Stimulated activated CD8-positive, alpha-beta memory T cell treated with anti-CD3 and anti-CD28 coated beads, Interleukin-4, amount 100 ng/mL, for 24 hours (primary cell): ENCODE data around the gene LRRTM4.
"Not testable (repeated sequence)": the region's sequence is repeated elsewhere in the genome, so short reads cannot be mapped to it uniquely, and the experiment has no call there.

Source experiments
- DNase-seq: peaks from one replicate; pipeline ENCODE4 v3.0.0-alpha.2; 2020; ENCODE audit warnings: low read depth

LRRTM4 gene

DNA sequence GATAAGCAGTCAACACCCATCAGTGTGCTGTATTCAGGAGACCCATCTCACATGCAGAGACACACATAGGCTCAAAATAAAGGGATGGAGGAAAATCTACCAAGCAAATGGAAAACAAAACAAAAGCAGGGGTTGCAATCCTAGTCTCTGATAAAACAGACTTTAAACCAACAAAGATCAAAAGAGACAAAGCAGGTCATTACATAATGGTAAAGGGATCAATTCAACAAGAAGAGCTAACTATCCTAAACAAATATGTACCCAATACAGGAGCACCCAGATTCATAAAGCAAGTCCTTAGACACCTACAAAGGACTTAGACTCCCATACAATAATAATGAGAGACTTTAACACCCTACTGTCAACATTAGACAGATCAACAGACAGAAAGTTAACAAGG, 358.2 kb downstream of the LRRTM4 start:
- DNase-seq: not testable (repeated sequence)

DNA sequence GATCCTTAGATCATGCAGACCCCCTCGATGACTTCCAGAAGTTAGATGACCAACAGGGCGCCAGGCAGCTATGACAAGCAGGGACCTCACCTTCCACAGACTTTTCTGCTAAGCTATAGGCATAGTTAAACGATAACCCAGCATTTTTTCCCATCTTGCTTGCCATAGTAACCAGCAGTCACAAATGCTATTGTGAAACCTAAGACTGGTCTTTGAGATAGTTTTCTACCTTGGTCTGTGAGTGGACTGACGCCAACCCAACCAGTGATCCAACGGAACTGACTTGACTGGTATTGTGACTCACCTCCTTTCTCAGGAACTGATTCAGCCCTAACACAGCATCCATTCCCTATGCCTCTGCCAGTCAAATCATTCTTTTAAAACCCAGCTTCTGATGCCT, 361.2 kb downstream of the LRRTM4 start:
- DNase-seq: no peak

DNA sequence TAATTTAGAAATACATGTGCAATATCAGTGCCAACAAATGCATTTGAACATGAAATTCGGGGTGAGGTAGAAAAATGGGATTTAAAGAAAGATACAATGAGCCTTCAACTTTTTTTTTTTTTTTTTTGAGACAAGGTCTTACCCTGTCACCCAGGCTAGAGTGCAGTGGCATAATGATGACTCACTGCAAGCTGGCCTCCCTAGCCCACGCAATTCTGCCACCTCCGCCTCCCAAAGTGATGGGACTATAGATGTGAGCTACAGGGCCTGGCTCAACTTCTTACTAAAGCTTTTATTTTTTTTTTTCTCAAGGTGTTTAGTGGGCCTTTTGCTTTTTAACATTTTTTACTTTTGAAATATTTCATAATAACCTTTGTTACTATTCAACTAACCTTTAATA, 365.6 kb downstream of the LRRTM4 start:
- DNase-seq: no peak

DNA sequence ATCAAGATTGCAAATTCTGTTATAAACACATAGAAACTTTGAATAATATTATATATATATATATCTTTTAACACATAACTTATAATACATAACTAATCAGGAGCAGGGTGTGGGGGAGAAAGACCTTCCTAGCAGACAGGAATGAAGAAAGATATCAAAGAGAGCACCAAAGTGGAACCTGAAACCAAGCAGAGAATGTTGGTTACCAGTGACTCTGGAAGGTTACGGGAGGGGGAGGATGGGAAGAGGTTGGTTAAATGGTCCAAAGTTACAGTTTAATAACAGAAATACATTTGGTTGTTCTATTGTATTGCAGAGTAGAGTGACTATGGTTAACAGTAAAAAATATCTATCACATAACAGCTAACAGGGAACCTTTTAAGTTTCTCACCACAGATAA, 366.7 kb downstream of the LRRTM4 start:
- DNase-seq: no peak

DNA sequence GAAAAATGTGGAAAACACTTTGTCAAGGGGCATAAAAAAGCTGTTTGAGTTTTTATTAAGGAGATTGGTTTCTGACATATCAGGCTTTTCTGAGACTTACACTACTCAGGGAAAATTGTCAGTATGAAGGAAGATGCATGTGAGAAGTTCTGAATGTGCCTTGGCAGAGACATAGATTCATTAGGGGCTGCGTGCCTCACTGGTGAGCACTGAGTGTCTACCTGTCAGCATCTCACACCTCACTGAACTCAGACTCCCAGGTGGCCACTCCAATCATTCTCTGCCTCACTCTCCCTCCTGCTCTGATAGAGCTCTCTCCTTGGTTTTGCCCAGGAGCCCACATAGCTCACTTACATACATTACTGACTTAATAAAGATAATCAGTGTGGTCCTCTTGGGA, 372.6 kb downstream of the LRRTM4 start:
- DNase-seq: no peak

DNA sequence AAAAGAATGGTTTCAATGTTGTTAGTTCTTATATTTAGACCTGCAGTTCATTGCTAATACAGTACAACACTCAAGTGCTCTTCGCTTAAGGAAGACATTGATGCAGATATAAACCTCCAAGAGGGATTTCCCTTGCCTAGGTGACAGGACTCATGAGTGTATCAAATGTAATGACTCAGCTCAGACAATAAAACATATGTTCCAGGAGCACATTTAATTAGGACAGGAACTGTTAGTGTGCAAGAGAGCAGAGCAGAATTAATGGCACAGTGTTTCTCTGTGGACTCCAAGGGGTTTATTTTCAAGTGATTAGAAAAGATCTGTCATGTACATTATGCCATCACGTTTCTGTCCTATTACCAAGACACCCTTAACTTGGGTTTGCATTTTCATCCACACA, 375.0 kb downstream of the LRRTM4 start:
- DNase-seq: no peak

DNA sequence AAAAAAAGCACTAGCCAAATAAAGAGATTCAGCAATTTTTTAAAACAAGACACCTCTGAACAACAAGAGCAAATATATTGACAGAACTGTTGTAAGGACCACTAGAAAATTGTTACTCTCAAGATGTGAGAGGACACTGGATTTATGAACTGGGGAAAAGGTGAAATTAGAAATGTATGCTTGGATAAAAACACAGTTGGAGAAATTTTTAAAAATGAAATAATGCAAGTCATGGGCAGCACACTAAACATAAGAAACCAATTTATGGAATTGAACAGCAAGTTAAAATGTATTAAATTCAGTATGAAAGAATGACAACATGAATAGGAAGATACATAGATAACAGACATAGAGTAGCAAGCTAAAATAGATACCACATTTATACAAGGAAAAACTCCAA, 377.4 kb downstream of the LRRTM4 start:
- DNase-seq: no peak

DNA sequence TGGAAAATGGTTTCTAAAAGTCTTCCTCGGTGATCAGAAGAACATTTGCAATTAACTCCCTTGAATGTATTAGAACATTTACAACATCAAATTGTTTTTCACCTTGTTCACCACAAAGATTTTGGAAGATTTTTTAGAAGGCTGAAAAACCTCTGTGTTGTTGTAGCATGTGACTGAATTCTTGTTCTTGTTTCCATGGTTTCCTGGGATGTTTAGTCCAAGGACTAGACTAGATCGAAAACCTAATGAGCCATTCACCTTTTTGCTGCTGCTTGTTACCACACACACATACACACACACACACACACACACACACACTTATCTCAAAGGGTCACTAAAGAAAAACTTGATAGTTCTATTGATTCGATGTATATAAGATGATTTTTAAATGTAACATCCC, 380.0 kb downstream of the LRRTM4 start:
- no peak for DNase-seq

DNA sequence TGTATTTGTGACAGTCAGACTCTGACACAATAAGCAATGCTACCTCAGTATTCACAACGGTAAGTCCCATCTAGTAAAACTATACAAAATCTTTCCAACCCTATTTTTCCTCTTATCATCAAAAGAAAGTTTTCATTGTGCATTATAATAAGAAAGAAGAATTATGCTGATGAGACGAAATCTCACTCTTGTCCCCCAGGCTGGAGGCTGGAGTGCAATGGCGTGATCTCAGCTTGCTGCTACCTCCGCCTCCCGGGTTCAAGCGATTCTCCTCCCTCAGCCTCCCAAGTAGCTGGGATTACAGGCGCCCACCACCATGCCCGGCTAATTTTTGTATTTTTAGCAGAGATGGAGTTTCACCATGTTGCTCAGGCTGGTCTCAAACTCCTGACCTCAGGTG, 393.7 kb downstream of the LRRTM4 start:
- not testable (repeated sequence) for DNase-seq

DNA sequence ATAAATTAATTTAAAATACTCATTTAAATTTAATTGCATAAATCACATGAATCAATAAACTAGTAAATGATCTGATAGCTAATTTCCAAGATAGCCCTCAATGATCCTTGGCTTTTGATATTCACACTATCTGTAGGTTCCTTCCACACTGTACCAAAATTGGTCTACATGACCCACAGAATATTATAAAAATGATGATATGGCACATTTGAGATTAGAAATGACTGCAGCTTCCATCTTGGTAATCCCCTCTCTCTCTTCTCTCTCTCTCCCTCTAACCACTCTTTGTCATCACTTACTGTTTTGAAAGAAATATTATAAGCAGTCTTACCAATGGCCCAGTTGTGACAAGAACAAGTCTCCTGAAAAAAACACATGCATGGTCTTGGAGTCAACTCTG, 394.8 kb downstream of the LRRTM4 start:
- DNase-seq: no peak

DNA sequence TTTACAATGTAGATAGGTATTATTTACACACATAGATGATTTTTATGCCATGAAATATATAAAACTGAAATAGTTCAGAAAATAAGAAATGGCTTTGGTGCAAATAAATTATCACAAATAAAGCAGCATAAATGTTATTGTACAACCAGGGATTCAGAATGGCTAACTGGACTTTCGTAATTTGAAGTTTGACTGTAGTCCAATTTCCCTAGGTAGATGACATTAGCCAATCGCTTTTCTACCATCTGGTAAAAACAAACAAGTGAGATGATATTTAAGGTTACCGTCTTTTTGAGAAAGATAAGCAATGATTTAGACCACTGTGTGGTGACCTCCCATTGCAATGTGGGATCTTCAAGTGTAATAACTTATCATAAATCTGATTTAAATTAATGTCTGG, 400.7 kb downstream of the LRRTM4 start:
- DNase-seq: no peak

DNA sequence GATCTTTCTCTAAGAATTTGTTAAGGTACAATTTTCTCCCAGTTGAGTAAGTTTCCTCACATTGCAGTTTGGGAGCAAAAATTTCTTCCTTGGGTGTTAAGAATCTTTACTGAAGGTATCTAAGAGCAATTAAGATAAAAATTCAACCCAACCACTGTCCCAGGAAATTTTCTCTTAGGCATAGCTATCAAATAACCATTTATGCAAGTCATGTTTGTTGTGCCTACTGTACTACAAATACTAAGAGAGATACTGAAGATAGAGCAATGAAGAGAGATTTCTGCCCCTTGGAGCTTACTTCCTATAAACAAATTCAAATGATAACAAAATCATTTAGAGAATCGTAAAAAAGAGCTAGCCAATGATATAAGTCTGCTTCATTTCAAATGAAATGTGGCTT, 402.8 kb downstream of the LRRTM4 start:
- no peak for DNase-seq

DNA sequence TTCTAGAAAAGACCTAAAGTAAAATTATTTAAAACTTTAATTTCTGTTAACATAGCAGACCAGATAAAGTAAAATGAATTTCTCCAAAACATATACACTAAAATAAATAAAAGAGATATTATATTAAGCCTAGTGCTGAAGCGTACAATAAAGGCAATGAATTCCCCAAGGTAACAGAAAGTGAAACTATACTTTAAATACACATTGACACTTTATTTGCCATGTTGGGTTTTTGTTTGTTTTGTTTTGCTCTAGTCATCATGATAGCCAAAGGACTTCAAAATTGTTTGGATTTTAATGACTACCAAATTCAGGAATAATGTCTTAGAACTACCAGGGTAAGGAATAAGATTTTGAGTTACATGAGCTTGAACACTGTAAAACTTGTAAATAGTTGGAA, 413.3 kb downstream of the LRRTM4 start:
- no peak for DNase-seq

DNA sequence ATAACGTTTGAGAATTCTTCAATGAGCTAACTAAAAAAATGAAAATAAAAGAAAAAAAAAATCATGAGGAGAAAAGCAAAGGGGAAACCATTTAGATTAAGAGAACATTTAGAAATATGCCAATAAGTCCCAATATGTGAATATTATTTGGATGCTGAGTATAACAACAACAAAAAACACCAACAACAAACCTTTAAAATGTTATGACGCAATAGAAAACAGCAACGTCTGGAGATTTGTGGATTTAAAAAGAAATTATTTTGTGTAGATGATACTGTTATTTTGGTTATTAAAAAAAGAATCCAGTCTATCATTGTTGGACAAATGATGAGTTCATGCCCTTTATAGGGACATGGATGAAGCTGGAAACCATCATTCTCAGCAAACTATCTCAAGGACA, 417.2 kb downstream of the LRRTM4 start:
- DNase-seq: no peak

DNA sequence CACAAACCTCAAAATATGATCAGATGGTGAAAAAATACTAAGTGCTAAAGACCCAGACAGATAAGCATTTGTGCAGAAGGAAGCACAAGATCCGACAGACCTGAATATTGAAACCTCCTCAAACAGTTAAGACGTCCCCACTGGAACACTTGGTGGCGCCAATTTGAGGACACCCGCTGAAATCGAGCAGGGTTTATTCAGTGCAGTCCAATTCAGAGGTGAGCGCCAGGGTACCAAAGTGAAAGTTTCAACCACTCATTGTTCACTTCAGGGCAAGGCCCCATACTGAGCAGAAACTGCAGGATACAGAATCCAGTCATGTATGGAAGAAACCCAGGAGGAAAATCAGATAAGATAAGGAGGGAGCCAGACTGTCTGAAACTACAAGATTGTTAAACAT, 417.6 kb downstream of the LRRTM4 start:
- DNase-seq: no peak

DNA sequence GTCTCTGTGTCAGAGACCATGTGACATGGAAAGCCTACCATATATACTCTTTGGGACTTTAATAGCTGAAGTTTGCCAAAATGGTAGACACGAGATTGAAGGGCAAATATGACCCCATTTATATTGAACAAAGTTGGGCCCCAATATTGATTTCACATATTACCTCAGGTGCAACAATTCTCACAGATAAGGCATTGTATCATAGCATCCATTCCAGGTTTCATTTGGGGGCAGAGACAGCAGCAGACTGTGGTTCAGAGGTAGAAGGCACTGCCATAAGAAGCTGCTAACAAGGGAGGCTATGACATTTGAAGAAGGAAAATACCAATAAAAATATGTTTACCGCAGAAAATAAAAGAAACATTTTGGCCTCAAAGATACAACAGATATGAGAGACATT, 419.2 kb downstream of the LRRTM4 start:
- no peak for DNase-seq

DNA sequence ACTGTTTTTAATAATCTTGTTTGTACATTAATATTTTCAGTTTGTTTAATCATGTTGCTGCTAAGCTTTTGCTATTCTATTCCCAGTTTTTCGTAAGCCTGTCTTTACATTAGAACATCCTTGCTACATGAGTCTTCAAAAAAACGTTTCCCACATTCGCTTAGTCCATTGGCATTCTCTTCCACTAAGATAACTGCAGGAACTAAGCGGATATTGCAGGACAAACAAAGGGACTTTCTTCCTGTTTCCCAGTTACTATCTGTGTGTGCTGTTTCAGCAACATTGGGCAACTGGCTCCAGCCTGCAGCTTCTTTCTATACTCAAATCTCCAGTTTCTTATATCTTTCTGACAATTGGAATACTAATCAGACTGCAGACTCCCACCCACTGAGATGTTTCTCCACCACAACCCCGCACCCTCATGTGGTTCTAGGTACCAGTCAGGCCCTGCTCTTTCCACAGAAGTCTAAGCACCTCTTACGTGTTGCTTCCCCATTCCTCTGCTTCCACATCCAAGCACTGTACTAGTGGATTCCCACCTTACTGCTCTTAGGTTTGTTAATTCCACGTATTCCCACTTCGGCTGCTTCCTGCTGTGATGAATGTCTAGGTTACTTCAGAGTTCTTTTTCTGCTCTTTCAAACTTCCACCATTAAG, 420.3 kb downstream of the LRRTM4 start:
- no peak for DNase-seq

DNA sequence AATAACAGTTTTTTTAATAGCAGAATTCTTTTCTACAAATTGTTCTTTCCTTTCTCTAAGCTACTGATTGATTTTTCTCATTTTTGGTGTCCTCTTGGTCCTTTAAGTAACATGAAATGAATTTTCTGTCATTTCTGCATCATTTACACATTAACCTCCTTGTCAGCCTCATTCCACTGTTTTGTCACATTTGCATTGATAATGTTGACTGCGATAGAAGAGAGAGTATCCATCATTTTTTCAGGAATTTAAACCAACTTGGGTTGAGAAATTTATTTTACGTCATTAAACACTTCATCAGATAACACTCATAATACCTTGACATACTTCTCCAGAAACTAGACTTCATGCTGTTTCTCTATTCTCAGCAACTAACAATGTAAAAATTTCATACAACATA, 422.2 kb downstream of the LRRTM4 start:
- DNase-seq: no peak

DNA sequence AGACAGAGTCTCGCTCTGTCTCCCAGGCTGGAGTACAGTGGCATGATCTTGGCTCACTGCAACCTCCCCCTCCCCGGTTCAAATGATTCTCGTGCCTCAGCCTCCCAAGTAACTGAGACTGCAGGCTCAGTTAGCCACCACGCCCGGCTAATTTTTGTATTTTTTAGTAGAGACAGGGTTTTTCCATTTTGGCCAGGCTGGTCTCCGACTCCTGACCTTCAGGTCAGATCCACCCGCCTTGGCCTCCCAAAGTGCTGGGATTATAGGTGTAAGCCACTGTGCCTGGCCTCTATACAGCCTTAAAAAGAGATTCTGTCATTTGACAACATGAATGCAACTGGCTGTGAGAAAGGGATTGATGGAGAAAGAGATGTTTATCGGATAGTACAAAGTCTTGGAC, 426.7 kb downstream of the LRRTM4 start:
- DNase-seq: not testable (repeated sequence)

DNA sequence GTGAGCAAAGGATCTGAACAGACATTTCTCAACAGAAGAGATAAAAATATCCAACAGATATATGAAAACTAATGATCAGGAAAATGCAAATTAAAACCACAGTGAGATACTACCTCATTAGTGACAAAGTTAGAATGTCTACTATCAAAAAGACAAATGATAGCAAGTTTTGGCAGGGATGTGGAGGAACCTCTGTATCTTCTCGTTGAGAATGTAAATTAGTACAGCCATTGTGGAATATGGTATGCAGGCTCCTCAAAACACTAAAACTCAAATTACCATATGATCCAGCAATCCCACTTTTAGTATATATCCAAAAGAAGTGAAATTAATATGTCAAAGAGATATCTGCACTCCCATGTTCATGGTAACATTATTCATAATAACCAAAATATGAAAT, 427.1 kb downstream of the LRRTM4 start:
- no peak for DNase-seq

DNA sequence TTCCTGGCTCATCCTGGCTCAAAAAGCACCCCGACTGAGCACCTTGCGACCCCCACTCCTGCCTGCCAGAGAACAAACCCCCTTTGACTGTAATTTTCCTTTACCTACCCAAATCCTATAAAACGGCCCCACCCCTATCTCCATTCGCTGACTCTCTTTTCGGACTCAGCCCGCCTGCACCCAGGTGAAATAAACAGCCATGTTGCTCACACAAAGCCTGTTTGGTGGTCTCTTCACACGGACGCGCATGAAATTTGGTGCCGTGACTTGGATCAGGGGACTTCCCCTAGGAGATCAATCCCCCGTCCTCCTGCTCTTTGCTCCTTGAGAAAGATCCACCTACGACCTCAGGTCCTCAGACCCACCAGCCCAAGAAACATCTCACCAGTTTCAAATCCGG, 433.8 kb downstream of the LRRTM4 start:
- not testable (repeated sequence) for DNase-seq

DNA sequence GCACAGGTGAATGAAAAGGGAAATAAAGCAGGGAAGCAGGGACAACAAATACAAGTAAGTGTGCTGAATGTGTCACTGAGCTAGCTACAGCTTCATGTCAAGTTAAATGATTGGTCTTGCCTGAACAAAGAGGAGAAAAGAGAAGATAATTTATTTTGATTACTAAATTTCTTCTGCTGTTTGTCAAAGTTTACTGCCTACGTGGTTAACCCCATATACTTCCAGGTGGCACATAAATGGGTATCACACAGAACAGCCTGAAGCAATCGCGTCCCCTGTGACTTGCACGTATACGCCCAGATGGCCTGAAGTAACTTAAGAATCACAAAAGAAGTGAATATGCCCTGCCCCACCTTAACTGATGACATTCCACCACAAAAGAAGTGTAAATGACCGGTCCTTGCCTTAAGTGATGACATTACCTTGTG, 434.2 kb downstream of the LRRTM4 start:
- DNase-seq: no peak

DNA sequence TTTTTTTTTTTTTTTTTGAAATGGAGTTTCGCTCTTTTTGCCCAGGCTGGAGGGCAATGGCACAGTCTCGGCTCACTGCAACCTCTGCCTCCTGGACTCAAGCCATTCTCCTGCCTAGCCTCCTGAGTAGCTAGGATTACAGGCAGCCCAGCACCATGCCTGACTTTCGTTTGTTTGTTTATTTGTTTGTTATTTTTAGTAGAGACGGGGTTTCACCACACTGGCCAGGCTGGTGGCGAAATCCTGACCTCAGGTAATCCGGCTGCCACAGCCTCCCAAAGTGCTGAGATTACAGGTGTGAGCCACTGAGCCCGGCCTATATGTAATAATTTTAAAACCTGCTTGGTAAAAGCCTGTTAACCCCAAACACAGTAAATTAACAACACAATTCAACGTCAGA, 435.7 kb downstream of the LRRTM4 start:
- DNase-seq: no peak

DNA sequence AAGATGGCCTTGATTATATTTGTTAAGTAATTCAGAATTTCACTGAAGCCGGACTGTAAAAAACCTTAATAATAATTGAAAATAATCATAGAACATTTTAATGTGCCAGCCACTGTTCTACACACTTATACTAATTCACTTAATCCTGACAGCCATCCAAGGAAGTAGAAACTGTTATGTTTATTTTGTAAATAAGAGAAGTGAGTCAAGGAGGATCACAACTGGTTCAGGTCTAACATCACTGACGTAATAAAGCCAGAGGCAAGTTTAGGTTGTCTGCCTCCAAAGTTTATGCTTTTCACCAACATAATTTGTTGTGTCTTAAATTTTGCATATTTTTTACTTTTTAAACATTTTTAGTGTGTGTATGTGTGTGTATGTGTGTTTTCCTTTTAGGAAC, 436.1 kb downstream of the LRRTM4 start:
- no peak for DNase-seq

DNA sequence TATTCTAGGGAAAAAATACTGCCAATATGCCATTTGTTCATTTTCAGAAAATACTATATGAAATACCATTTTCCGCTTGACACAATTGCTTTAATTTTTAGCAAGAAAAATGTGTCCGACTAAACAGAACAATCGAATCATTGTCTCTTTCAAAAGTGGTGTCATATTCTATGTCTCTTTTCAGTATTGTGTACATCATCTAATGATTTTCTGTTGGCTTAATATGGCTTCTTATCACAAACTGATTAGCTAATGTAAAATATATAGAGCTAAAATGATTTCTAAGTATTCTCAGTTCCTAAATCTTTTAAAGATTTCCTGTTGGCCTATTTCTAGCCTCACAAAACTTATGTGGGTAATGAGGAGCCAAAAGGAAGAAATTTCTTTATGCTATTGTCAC, 436.6 kb downstream of the LRRTM4 start:
- DNase-seq: no peak
